Transverse colon (tissue), 4 donors: ENCODE results near the gene RIN2. TPM values are rescaled to one million over a fixed set of nuclear protein-coding genes. Genes with fewer than 3 reads are reported as not detected.
A peak's percentile ranks its signal among the peaks of the same experiment; 100 is the strongest.

Experiments used
- DNase-seq: peaks from one replicate; pipeline ENCODE4 v3.0.0-alpha.2; 2019
- H3K27ac ChIP-seq, 4 donors: fragments of 200-600 bp; sonication (generic); 2 replicates each; pipeline ENCODE4 v1.5.1; 2016 to 2018; ENCODE audit warnings: inconsistent platforms in 4 of 4
- H3K27me3 ChIP-seq: fragments of 200-600 bp; sonication (generic); 2 replicates; pipeline ENCODE4 v1.5.1; 2017; ENCODE audit warnings: inconsistent platforms
- H3K36me3 ChIP-seq, 4 donors: fragments of 200-600 bp; sonication (generic); 2 replicates each; pipeline ENCODE4 v1.5.1; 2017 to 2019; ENCODE audit warnings: inconsistent platforms in 4 of 4
- H3K4me1 ChIP-seq, 4 donors: fragments of 200-600 bp; sonication (generic); 2 replicates each; pipeline ENCODE4 v1.5.1; 2017 to 2020; ENCODE audit warnings: inconsistent platforms in 4 of 4
- H3K4me3 ChIP-seq, 4 donors: fragments of 200-600 bp; sonication (generic); 1 replicate in 1 of 4; 2 replicates in 3 of 4; pipeline versions ENCODE4 v1.5.1 to v1.6.1; 2017 to 2019; ENCODE audit warnings: inconsistent platforms in 4 of 4
- H3K9me3 ChIP-seq, 2 donors: fragments of 200-600 bp; sonication (generic); 2 replicates each; pipeline ENCODE4 v1.5.1; 2017 to 2019; ENCODE audit warnings: inconsistent platforms in 2 of 2
- EP300 ChIP-seq: sonication (generic); formaldehyde crosslinking; IDR thresholded peaks from one replicate; pipeline ENCODE4 v1.6.1; 2017; ENCODE audit warnings: antibody characterized with exemption, low read depth
- POLR2A ChIP-seq: fragments of 450-650 bp; IDR thresholded peaks from one replicate; pipeline ENCODE4 v1.6.1; 2016; ENCODE audit warnings: antibody characterized with exemption, mild to moderate bottlenecking, moderate library complexity
- POLR2AphosphoS5 ChIP-seq, 3 donors: sonication (generic); formaldehyde crosslinking; IDR thresholded peaks; one replicate each; pipeline ENCODE4 v1.6.1; 2016; ENCODE audit warnings: antibody characterized with exemption in 3 of 3
- WGBS, 2 donors: methylation state at CpG; one replicate each; pipeline ENCODE4 v1.1.5; 2018; ENCODE audit warnings: low coverage in 1 of 2; 5-methylcytosine and 5-hydroxymethylcytosine counted together
- in situ Hi-C, 4 donors: fragments of 200-750 bp; cut with MboI; loops; one replicate each; pipeline versions ENCODE4 v1.15.0 to v1.15.1; 2017; ENCODE audit warnings: low sequenced_read_pairs in 3 of 4, low pct_ligation_motif_present in 1 of 4, low pct_unique_long_range_greater_than_20kb in 1 of 4
- intact Hi-C: fragments of 100-400 bp; cut with DNase I; formaldehyde crosslinking; loops from one replicate; pipeline ENCODE4 v1.15.1; 2023; ENCODE audit warnings: low total_unique reads
- total RNA-seq, 4 donors: library from RNA; depleted of rRNA; stranded (reverse); fragments of >200 nt; gene quantifications; one replicate each; pipeline ENCODE4 v1.1.0, GENCODE V29; 2016
- TF ChIP-seq, protein P1 (sequence below), 5 experiments: fragments of 200-600 bp in 3 of 5; fragments of 450-650 bp in 2 of 5; sonication (generic) in 3 of 5; IDR thresholded peaks; 1 replicate in 2 of 5; 2 replicates in 3 of 5; pipeline ENCODE4 v1.5.1; 2016 to 2017; ENCODE audit warnings: antibody characterized with exemption in 5 of 5, inconsistent platforms in 3 of 5, mild to moderate bottlenecking in 2 of 5, moderate library complexity in 1 of 5

RIN2 gene
- total RNA-seq, 4 donors from 2014 or later = 53.2 to 157 (median 104) TPM

DNA sequence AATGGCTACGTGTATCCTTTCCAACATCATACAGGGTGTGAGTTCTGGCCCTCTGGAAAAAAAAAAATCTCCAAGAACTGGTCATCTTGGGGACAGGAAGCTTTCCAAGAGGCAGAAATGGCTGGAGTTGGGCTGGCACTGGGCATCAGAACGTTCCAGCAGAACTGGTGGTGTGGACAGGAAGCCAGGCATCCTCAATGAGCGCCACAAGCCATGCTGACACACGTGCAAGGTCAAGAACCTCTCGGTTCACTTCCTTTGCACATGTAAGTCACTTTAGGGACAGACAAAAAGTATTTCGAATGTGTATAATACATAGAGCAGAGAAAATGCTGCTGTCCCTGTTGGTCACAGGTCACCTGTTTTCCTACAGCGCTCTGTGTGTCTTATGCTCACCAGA, 27.4 kb upstream of the RIN2 start:
- no peak for TF ChIP-seq EP300
- no peak for TF ChIP-seq POLR2A
- no peak for TF ChIP-seq POLR2AphosphoS5 (IDR thresholded peaks at IDR 0.05)
- H3K9me3 ChIP-seq = no peaks in the 10 kb centered on the region
- WGBS, 2 donors = 71 to 80% methylated on average over 3 to 7 of the region's 7 CpGs
- no peak overlapping the region for H3K27ac ChIP-seq
- H3K4me1 ChIP-seq = peaks cover 2 to 11% (median 6%) of the 10 kb centered on the region in 4 donors
- intact Hi-C loops (no loop called here), in situ Hi-C loops (no loop called here)
- no peak for DNase-seq
- no peaks in the 10 kb centered on the region for H3K36me3 ChIP-seq
- no peaks in the 10 kb centered on the region for H3K27me3 ChIP-seq
- no peak overlapping the region for H3K4me3 ChIP-seq

DNA sequence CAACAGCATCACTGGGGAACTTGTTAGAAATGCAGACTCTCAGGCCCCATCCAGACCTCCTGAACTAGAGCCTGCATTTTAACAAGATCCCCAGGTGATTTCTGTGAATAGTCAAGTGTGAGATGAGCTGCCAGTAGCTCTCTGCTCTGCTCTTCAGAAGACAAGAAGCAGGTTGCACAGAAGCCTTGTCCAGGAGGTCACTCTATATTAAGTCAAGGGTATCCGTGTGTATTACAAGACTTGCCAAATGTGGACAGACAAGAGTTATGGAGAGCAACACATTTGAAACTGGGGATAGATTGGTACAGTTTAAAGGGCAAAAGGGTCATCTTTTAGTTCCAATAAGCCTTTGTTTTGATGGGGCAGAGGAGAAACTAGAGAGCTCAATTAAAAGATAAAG, 23.2 kb upstream of the RIN2 start:
- H3K27ac ChIP-seq = peak overlapping the region in 2 of 4 donors; percentile 41 to 64
- in situ Hi-C loops (no loop called here), intact Hi-C loops (no loop called here)

DNA sequence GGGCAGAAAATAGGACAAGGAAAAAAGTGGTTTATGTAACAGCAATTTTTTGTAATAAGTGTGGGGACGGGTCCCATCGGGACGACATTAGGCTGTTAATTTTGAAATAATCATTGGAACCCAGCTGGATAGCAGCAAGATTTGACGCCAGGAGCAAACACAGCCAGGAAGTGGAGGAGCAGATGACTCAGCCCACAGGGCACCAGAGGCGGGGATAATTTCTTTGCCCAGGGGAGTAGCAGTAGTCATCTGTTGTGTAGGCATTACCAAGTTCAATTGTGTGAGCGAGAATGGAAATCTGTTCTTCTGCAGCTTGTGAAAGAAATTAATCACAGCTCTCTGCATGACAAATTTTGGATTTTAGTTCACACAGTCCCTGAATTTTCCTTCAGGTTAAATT, 22.6 kb upstream of the RIN2 start:
- intact Hi-C loops = no loop called here
- TF ChIP-seq POLR2AphosphoS5 (IDR thresholded peaks at IDR 0.05) (peak in 1 of 3 donors; percentile 10), EP300 (no peak), POLR2A (no peak)
- TF ChIP-seq, protein P1, sequence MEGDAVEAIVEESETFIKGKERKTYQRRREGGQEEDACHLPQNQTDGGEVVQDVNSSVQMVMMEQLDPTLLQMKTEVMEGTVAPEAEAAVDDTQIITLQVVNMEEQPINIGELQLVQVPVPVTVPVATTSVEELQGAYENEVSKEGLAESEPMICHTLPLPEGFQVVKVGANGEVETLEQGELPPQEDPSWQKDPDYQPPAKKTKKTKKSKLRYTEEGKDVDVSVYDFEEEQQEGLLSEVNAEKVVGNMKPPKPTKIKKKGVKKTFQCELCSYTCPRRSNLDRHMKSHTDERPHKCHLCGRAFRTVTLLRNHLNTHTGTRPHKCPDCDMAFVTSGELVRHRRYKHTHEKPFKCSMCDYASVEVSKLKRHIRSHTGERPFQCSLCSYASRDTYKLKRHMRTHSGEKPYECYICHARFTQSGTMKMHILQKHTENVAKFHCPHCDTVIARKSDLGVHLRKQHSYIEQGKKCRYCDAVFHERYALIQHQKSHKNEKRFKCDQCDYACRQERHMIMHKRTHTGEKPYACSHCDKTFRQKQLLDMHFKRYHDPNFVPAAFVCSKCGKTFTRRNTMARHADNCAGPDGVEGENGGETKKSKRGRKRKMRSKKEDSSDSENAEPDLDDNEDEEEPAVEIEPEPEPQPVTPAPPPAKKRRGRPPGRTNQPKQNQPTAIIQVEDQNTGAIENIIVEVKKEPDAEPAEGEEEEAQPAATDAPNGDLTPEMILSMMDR (IDR thresholded peaks at IDR 0.05) = no peak
- Histone ChIP-seq H3K4me1 (peaks cover 4 to 48% (median 25%) of the 10 kb centered on the region in 4 donors), H3K4me3 (no peak overlapping the region), H3K9me3 (no peaks in the 10 kb centered on the region), H3K27ac (peak overlapping the region; percentile 20 to 79 (median 70)), H3K36me3 (no peaks in the 10 kb centered on the region), H3K27me3 (no peaks in the 10 kb centered on the region)
- in situ Hi-C loops = no loop called here
- 26 to 36% methylated on average over 5 to 6 of the region's 6 CpGs for WGBS, 2 donors
- DNase-seq = peak; percentile 72

More for the DNA sequence above, 23.2 kb upstream of the RIN2 start:
- no peaks in the 10 kb centered on the region for H3K36me3 ChIP-seq
- no peaks in the 10 kb centered on the region for H3K9me3 ChIP-seq
- 82 to 93% methylated on average over 1 of the region's 1 CpG for WGBS, 2 donors
- peaks cover 4 to 48% (median 25%) of the 10 kb centered on the region in 4 donors for H3K4me1 ChIP-seq
- TF ChIP-seq POLR2AphosphoS5 (IDR thresholded peaks at IDR 0.05) (no peak), POLR2A (no peak), EP300 (no peak)
- TF ChIP-seq, protein P1 (IDR thresholded peaks at IDR 0.05) = no peak
- DNase-seq = no peak
- no peaks in the 10 kb centered on the region for H3K27me3 ChIP-seq
- H3K4me3 ChIP-seq = no peak overlapping the region

DNA sequence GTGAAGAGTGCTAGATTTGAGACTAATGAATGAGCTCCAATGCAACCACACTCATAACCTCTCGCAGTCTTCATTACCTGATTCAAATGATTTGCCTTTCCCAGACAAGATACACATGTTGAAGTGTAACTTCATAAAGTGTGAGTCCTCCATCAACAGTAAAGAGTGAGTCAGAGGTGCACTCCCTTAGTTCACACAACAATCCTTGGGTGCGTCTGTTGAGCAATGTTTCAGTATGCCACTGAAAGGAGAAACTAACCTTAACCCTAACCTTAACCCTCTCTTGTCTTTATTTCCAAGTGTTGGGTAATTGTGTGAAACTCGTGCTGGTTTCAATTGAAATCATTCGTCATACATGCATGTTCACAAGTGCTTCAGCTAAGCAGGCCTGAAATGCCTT, 21.0 kb upstream of the RIN2 start:
- peak; percentile 41 for DNase-seq
- in situ Hi-C loops = no loop called here
- 30 to 45% methylated on average over 4 of the region's 4 CpGs for WGBS, 2 donors

More for the DNA sequence above, 21.0 kb upstream of the RIN2 start:
- Histone ChIP-seq H3K27me3 (no peaks in the 10 kb centered on the region), H3K9me3 (no peaks in the 10 kb centered on the region), H3K4me1 (peaks cover 4 to 48% (median 25%) of the 10 kb centered on the region in 4 donors), H3K36me3 (no peaks in the 10 kb centered on the region), H3K27ac (peak overlapping the region; percentile 51 to 79 (median 77)), H3K4me3 (no peak overlapping the region)
- TF ChIP-seq EP300 = no peak
- TF ChIP-seq POLR2A = no peak
- TF ChIP-seq POLR2AphosphoS5 (IDR thresholded peaks at IDR 0.05) = peak in 2 of 3 donors; percentile 61 to 80
- TF ChIP-seq, protein P1 (IDR thresholded peaks at IDR 0.05) = no peak
- intact Hi-C loops = no loop called here
